Hepatocyte (in vitro differentiated cells): ENCODE results near the gene PRR35. TPM values are rescaled to one million over a fixed set of nuclear protein-coding genes. Genes with fewer than 3 reads are reported as not detected.
A peak's percentile ranks its signal among the peaks of the same experiment; 100 is the strongest.

Experiments
- DNase-seq: peaks from one replicate; pipeline ENCODE4 v3.0.0-alpha.2; 2016; ENCODE audit warnings: low spot score
- H2AFZ ChIP-seq: fragments of 200-600 bp; sonication (generic); 2 replicates; pipeline ENCODE4 v1.6.0; 2016; ENCODE audit warnings: antibody characterized with exemption, mild to moderate bottlenecking
- H3K27ac ChIP-seq: fragments of 200-600 bp; sonication (generic); 2 replicates; pipeline ENCODE4 v1.5.1; 2016; ENCODE audit warnings: mild to moderate bottlenecking
- H3K27me3 ChIP-seq: fragments of 200-600 bp; sonication (generic); 2 replicates; pipeline ENCODE4 v1.6.1; 2016
- H3K36me3 ChIP-seq: fragments of 200-600 bp; sonication (generic); replicated peaks from 2 replicates; pipeline ENCODE4 v1.5.1; 2016; ENCODE audit warnings: low read depth; ENCODE audit not compliant: insufficient read depth
- H3K4me1 ChIP-seq: fragments of 200-600 bp; sonication (generic); 2 replicates; pipeline ENCODE4 v1.5.1; 2016; ENCODE audit warnings: mild to moderate bottlenecking, moderate library complexity; ENCODE audit not compliant: insufficient read depth
- H3K4me2 ChIP-seq: fragments of 200-600 bp; sonication (generic); 2 replicates; pipeline ENCODE4 v1.6.0; 2016
- H3K4me3 ChIP-seq: fragments of 200-600 bp; sonication (generic); 2 replicates; pipeline ENCODE4 v1.5.1; 2016; ENCODE audit warnings: mild to moderate bottlenecking
- H3K79me2 ChIP-seq: fragments of 200-600 bp; sonication (generic); 2 replicates; pipeline ENCODE4 v1.6.0; 2017; ENCODE audit warnings: mild to moderate bottlenecking
- H3K9me2 ChIP-seq: fragments of 200-600 bp; sonication (generic); replicated peaks from 2 replicates; pipeline ENCODE4 v1.6.0; 2017; ENCODE audit warnings: mild to moderate bottlenecking; ENCODE audit not compliant: insufficient read depth
- H3K9me3 ChIP-seq: fragments of 200-600 bp; sonication (generic); 2 replicates; pipeline ENCODE4 v1.5.1; 2016; ENCODE audit warnings: low read depth, mild to moderate bottlenecking
- H4K20me1 ChIP-seq: fragments of 200-600 bp; sonication (generic); 2 replicates; pipeline ENCODE4 v1.6.0; 2016; ENCODE audit warnings: mild to moderate bottlenecking; ENCODE audit not compliant: insufficient read depth, poor library complexity, severe bottlenecking
- CTCF ChIP-seq: fragments of 200-600 bp; sonication (generic); IDR thresholded peaks from 2 replicates; pipeline ENCODE4 v1.5.1; 2016; ENCODE audit warnings: antibody characterized with exemption, mild to moderate bottlenecking; ENCODE audit not compliant: poor library complexity
- EZH2 ChIP-seq: fragments of 200-600 bp; sonication (generic); IDR thresholded peaks from 2 replicates; pipeline ENCODE4 v1.6.1; 2016; ENCODE audit warnings: antibody characterized with exemption, mild to moderate bottlenecking, borderline replicate concordance
- EZH2phosphoT487 ChIP-seq: fragments of 200-600 bp; sonication (generic); IDR thresholded peaks from one replicate; pipeline ENCODE4 v1.6.1; 2018; ENCODE audit warnings: antibody characterized with exemption, mild to moderate bottlenecking, low read depth, moderate library complexity; ENCODE audit not compliant: unreplicated experiment, severe bottlenecking
- WGBS: methylation state at CpG from one replicate; pipeline ENCODE4 v1.1.6; 2016; ENCODE audit warnings: low lambda C conversion rate; ENCODE audit errors: missing lambda C conversion rate; 5-methylcytosine and 5-hydroxymethylcytosine counted together
- polyA plus RNA-seq: library from polyadenylated mRNA; unstranded; fragments of >200 nt; fragmentation: Nextera tagmentation; extraction: Ambion mirVana; gene quantifications from 2 replicates; pipeline ENCODE4 v1.2.1, GENCODE V29; 2016
- total RNA-seq: library from RNA; depleted of rRNA; stranded (reverse); fragments of >200 nt; gene quantifications from 2 replicates; pipeline ENCODE4 v1.2.3, GENCODE V29; 2014

PRR35 gene
- total and polyA plus RNA-seq, 2 experiments from 2014 or later = not detected

GRCh38 chr16:558298-559020, 1.7 kb upstream of the PRR35 start:
- Histone ChIP-seq H3K79me2 (no peaks in the 10 kb centered on the region), H3K4me3 (no peak overlapping the region), H3K27ac (no peak overlapping the region), H2AFZ (no peak overlapping the region), H3K4me1 (no peaks in the 10 kb centered on the region), H4K20me1 (no peaks in the 10 kb centered on the region), H3K9me3 (no peaks in the 10 kb centered on the region), H3K36me3 (no peaks in the 10 kb centered on the region), H3K27me3 (peaks cover 30% of the 10 kb centered on the region), H3K9me2 (no peaks in the 10 kb centered on the region), H3K4me2 (no peak overlapping the region)
- TF ChIP-seq EZH2phosphoT487 (no peak), EZH2 (no peak), CTCF (no peak)
- WGBS = 75% methylated on average over 21 of the region's 22 CpGs
- no peak for DNase-seq

- Histone ChIP-seq H3K4me2 (no peak overlapping the region), H3K9me2 (no peaks in the 10 kb centered on the region), H4K20me1 (no peaks in the 10 kb centered on the region), H3K36me3 (no peaks in the 10 kb centered on the region), H3K4me3 (no peak overlapping the region), H3K27me3 (peaks cover 30% of the 10 kb centered on the region), H3K9me3 (no peaks in the 10 kb centered on the region), H3K27ac (no peak overlapping the region), H3K4me1 (no peaks in the 10 kb centered on the region), H3K79me2 (no peaks in the 10 kb centered on the region), H2AFZ (no peak overlapping the region)
- no peak for TF ChIP-seq EZH2phosphoT487
- TF ChIP-seq CTCF = no peak
- no peak for TF ChIP-seq EZH2
- DNase-seq = no peak
- WGBS = 75% methylated on average over 15 of the region's 15 CpGs
Measured at GRCh38 chr16:559021-559380, 1.2 kb upstream of the PRR35 start.

GRCh38 chr16:559411-560203, 587 bp upstream of the PRR35 start:
- WGBS = 9% methylated on average over 37 of the region's 62 CpGs
- H3K4me2 ChIP-seq = peak overlapping the region; percentile 68
- H4K20me1 ChIP-seq = no peaks in the 10 kb centered on the region
- no peaks in the 10 kb centered on the region for H3K9me2 ChIP-seq
- no peaks in the 10 kb centered on the region for H3K4me1 ChIP-seq
- H3K36me3 ChIP-seq = no peaks in the 10 kb centered on the region
- no peak for DNase-seq
- H3K4me3 ChIP-seq = no peak overlapping the region
- peaks cover 30% of the 10 kb centered on the region for H3K27me3 ChIP-seq
- H3K9me3 ChIP-seq = no peaks in the 10 kb centered on the region
- no peak overlapping the region for H3K27ac ChIP-seq
- no peak for TF ChIP-seq CTCF
- peak; percentile 46 for TF ChIP-seq EZH2
- TF ChIP-seq EZH2phosphoT487 = no peak
- no peak overlapping the region for H2AFZ ChIP-seq
- no peaks in the 10 kb centered on the region for H3K79me2 ChIP-seq
